SK-N-MC (cell line): ENCODE data around the gene XPO5.

Experiments used
- EZH2 ChIP-seq: fragments of 200-600 bp; sonication (generic); IDR thresholded peaks from one replicate; pipeline ENCODE4 v1.6.1; 2017; ENCODE audit warnings: antibody characterized with exemption
- FOXP2 ChIP-seq: optimal IDR thresholded peaks from 2 replicates; pipeline ENCODE3; 2011; ENCODE audit warnings: mild to moderate bottlenecking, moderate library complexity; ENCODE audit not compliant: insufficient read depth; ENCODE audit errors: extremely low read length, control extremely low read depth
- POLR2AphosphoS5 ChIP-seq: IDR thresholded peaks from 2 replicates; pipeline ENCODE4 v1.6.1; 2012; ENCODE audit warnings: mild to moderate bottlenecking, low read depth, low read length, borderline replicate concordance

GRCh38 chr6:43493833-43494232 is 82.0 kb downstream of the XPO5 start:
- TF ChIP-seq FOXP2, result no peak
- TF ChIP-seq EZH2, result no peak
- no peak for TF ChIP-seq POLR2AphosphoS5
